HuH-7.5 (cell line): ENCODE data around the gene CYB5A.
A peak's percentile ranks its signal among the peaks of the same experiment; 100 is the strongest.
"Not testable (repeated sequence)": the region's sequence is repeated elsewhere in the genome, so short reads cannot be mapped to it uniquely, and the experiment has no call there.

Source experiments
- DNase-seq: peaks from one replicate; pipeline ENCODE4 v3.0.0; 2011; ENCODE audit warnings: low spot score

CYB5A gene

GRCh38 chr18:74294526-74294925, 2.8 kb upstream of the CYB5A start:
- DNase-seq, result no peak

DNA sequence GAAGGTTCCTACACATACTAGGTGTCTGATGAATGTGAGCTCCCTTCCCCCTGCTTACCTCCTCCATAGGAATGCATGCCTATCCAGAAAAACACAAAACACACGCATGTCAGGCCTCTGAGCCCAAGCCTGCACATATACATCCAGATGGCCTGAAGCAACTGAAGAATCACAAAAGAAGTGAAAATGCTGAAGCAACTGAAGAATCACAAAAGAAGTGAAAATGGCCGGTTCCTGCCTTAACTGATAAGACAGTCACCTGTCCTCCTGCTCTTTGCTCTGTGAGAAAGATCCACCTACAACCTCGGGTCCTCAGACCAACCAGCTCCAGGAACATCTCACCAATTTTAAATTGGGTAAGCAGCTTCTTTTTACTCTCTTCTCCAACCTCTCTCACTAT, 1.2 kb upstream of the CYB5A start:
- DNase-seq, result not testable (repeated sequence)

- DNase-seq, result no peak
Measured at GRCh38 chr18:74292541-74292858, 737 bp upstream of the CYB5A start.

GRCh38 chr18:74291472-74291770, 342 bp downstream of the CYB5A start:
- DNase-seq, result no peak

DNA sequence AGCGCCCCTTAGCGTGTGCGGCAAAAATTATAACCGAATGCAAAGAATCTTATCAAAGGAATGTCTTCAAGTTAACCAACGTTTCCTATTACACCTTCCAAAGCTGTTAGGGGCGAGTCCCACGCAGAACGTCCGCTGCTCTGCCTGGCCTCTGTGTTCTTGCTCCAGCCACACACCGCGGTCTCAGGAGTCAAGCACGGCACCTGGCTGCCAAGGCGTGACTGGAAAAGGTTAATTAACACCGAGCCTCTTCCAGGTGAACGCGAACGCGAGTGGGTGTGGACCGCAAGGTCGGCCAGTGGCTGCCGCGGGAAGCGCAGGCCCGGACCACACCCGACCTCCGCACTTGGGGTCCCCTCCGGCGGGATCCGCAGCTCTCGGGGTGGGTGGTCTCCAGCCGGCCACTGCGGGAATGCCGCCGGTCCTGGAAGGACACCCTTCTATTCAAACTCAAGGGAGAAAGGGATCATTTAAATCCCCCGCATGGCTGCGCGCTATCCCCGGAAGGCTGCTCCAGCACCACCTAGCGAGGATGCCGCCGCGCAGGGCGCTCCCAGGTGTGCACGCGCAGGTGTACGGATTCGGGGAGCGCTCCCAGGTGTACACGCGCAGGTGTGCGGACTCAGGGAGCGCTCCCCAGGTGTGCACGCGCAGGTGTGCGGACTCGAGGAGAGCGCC, 830 bp downstream of the CYB5A start:
- peak; percentile 26 for DNase-seq

- DNase-seq, result no peak
Measured at GRCh38 chr18:74290021-74290420, 1.7 kb downstream of the CYB5A start.

- DNase-seq, result no peak
Measured at GRCh38 chr18:74289137-74289536, 2.6 kb downstream of the CYB5A start.

- DNase-seq, result no peak
Measured at GRCh38 chr18:74288730-74289129, 3.0 kb downstream of the CYB5A start.

- DNase-seq, result no peak
Measured at GRCh38 chr18:74288041-74288440, 3.7 kb downstream of the CYB5A start.

- DNase-seq, result no peak
Measured at GRCh38 chr18:74286856-74287255, 4.9 kb downstream of the CYB5A start.

DNA sequence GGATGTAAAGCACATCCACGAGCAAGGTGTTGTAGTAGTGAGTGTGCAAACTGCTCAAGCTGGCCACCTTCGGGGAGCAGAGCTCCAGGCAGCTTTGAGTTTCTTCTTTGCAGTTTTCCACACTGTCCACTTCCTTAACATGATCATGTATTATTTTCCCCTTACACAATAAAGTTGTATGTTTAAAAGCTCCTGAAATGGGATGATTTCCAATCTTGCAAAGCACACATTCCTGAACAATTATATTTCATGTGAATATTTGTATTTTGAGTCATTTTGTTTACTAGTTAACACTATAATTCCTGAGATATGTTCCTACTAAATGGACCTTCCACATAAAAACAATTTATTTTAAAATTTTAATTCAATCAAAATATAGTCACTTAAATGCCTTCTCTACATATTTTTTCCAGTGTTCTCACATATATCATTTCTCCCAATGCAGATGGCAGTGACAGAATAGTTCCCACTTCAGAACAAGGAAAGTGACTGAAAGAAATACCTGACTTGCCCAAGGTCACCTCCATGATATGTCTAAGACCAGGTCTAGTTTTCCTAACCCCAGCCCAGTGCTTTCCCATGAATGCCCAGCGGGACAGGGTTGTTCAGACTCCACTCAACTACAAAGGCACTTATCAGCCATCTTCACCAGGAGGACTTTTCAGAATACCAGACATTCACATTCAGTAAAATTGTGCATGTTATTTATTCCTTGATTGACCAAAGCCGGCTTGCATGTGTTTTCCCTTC, 5.5 kb downstream of the CYB5A start:
- DNase-seq, result no peak

- DNase-seq, result not testable (repeated sequence)
Measured at GRCh38 chr18:74285583-74285982, 6.2 kb downstream of the CYB5A start.

DNA sequence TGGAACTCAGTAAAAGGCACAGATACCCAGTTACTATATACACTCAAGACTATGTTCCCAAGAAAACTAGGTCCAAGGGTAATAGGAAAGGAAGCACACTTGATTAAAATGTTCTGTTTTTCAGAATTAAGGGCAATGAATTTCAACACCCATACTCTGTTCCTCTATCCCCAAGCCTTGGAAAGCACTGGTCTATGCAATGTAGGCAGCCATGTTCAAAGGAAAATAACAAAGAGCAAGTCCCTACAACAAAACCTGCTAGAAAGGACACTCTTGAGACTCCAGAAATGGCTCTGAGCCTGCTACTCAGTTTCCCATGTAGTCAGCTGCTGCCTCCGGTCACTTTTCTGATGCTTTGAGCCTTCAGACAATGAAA, 6.8 kb downstream of the CYB5A start:
- no peak for DNase-seq

DNA sequence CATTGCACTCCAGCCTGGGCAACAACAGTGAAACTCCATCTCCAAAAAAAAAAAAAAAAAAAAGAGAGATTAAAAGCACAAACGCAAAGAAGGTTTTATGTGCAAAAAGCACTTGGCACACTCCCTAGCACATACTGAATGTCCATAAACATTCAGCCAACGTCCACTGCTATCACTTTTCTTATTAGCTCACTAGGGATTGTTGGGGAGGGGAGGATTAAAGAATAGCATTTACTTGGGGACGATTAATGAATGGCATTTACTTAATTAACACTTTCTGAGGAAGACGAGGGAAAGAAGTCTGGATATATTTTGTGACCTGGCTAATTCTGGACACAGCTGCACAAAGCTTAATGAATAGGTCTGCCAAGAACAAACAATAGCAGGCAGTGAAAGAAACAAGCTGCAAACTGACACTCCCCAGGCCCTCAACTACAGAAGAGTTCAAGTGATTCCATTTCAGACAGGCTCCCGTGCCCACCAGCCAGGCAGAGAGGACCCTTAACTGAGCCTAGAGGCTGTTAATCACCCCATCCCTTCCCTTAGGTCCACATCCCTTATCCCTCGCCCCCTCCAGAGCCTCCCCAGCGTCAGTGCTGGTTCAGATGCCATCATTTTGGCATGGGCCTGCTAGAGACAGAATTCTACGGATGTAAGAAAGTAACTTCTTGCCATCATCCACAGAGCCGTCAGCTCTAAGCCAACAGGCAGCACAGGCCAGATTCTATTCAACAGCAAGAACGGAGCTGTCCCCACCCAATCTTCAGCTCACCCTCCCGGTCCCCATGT, 7.4 kb downstream of the CYB5A start:
- DNase-seq, result no peak

DNA sequence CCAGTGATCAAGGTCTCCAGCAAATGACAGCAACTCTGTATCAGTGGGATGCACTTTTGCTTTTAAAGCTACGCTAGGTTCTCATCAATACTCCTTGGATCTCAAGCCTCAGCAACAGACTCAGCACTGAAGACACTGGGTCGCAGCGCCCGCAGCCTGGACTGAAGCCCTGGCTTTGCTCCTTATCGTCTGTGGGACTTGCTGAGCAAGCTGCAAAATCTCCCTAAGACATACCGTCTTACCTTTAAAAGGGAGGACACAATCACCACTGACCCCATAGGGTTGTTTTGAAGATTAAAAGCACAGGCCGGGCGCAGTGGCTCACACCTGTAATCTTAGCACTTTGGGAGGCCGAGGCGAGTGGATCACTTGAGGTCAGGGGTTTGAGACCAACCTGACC, 8.1 kb downstream of the CYB5A start:
- no peak for DNase-seq

DNA sequence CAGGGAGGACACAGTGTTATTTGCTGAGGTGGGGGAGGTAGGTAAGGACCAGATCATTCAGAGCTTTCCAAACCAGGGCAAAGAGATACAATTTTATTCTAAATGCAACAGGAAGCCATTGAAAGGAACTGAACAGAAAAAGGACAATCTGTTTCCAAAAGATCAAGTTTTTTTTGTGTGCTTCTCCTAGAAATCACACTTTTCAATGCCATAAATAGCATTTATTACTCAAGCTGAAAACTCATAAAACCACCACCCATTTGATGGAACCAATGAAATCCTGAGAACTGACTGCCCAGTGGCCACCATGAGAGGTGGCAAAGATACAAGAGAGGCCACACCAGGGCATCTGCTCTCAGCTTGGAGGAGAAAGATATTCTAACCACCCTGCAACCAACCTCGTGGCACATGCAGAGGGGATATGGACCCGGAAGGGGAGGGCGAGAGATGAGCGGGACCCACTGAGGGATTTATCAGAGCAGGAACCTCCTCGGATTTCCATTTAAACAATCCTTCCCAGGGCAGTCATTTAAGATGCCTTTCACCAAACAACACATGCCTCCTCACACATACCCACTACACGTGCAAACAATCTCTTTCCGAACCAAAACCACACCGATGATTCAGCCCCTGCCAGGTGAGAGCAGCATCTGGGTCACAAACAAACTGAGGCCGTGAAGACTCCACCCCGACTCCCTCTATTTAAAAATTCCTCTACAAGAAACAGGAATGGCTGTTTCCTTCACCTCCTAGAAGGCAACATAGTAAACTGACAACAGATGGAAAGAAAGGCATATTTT, 8.8 kb downstream of the CYB5A start:
- DNase-seq, result no peak

- peak; percentile 34 for DNase-seq
Measured at GRCh38 chr18:74281980-74282754, 9.6 kb downstream of the CYB5A start.

GRCh38 chr18:74281011-74281979, 10.5 kb downstream of the CYB5A start:
- no peak for DNase-seq

GRCh38 chr18:74278983-74279382, 12.8 kb downstream of the CYB5A start:
- DNase-seq, result no peak

DNA sequence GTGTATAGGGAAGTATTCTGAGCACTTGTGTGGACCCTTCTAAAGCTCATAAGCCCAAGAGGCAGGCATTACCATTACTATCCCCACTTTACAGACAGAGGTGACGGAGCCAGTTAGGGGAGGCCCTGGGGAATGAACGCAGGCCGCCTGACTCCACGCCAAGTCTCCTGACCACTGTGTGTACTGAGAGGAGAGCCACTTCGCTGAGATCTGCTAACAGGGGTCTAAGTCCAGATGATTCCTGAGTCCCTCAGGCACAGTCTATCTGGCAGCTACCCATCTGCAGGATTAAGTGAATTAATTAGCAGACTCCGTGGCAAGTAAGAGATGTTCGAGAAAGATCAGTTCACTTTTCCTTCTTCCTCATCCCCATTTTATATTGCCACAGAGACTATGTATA, 13.7 kb downstream of the CYB5A start:
- no peak for DNase-seq

DNA sequence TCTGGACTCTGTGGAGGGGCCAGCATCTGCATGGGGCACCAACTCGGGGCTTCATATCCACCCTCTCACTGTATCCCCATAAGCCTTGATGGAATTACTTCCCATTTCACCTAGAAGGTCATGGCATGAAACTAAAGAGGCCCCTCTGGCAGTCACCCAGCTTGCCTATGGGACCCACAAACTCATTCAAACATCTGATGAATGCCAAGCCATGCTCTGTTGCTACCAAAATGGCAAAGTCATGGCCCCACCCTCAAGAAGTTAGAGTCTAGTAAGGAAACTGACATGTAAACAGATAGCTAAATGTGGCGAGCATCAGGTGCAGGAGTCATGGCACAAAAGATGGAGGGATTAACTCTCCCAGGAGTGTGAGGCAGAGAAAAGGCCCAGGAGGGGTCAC, 14.5 kb downstream of the CYB5A start:
- no peak for DNase-seq
